Keratinocyte (primary cell): ENCODE measurements around the gene IKZF1.

Experiments used
- EZH2 ChIP-seq: IDR thresholded peaks from one replicate; pipeline ENCODE4 v1.6.1; 2012; ENCODE audit warnings: inconsistent platforms, mild to moderate bottlenecking, low read length, moderate library complexity
- TF ChIP-seq, protein P1 (sequence below), 3 experiments: IDR thresholded peaks in 1 of 3; conservative IDR thresholded peaks in 1 of 3; optimal IDR thresholded peaks in 1 of 3; 2 replicates in 2 of 3; 3 replicates in 1 of 3; pipeline versions ENCODE3 to v1.5.1; 2011; ENCODE audit warnings: low read length in 3 of 3, mild to moderate bottlenecking in 3 of 3, moderate library complexity in 2 of 3, control low read depth in 1 of 3, inconsistent platforms in 1 of 3; ENCODE audit not compliant: insufficient read depth in 2 of 3; ENCODE audit errors: extremely low read depth in 1 of 3

DNA sequence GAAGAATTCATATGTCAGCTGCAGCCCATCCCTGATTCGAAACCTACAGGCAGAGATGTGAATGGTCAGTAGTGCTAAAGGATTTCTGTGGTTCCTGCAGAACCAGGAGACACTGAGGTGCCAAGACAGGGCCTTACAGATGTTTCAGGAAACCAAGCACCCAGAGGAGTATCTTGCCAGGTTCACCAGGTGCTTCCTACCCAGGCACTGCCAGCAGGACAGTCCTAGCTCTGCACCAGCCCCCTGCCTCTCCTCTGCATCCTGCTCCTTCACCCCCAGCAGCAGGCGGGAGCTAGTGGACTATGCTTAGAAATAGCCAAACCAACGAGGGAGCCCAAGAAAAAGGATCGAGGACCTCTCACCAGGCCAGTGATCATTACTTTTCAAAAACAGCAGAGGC is 4.2 kb upstream of the IKZF1 start:
- TF ChIP-seq EZH2, result no peak
- TF ChIP-seq, protein P1, sequence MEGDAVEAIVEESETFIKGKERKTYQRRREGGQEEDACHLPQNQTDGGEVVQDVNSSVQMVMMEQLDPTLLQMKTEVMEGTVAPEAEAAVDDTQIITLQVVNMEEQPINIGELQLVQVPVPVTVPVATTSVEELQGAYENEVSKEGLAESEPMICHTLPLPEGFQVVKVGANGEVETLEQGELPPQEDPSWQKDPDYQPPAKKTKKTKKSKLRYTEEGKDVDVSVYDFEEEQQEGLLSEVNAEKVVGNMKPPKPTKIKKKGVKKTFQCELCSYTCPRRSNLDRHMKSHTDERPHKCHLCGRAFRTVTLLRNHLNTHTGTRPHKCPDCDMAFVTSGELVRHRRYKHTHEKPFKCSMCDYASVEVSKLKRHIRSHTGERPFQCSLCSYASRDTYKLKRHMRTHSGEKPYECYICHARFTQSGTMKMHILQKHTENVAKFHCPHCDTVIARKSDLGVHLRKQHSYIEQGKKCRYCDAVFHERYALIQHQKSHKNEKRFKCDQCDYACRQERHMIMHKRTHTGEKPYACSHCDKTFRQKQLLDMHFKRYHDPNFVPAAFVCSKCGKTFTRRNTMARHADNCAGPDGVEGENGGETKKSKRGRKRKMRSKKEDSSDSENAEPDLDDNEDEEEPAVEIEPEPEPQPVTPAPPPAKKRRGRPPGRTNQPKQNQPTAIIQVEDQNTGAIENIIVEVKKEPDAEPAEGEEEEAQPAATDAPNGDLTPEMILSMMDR (optimal IDR thresholded peaks at IDR 0.05 in 1 of 3, IDR thresholded peaks at IDR 0.05 in 1 of 3, conservative IDR thresholded peaks at IDR 0.05 in 1 of 3; ENCODE audit: extremely low read depth in 1 of 3, insufficient read depth in 2 of 3, low read length in 3 of 3), result no peak
